ENCODE measurements around the gene NPLOC4.
A peak's percentile ranks its signal among the peaks of the same experiment; 100 is the strongest.

Gene NPLOC4

DNA sequence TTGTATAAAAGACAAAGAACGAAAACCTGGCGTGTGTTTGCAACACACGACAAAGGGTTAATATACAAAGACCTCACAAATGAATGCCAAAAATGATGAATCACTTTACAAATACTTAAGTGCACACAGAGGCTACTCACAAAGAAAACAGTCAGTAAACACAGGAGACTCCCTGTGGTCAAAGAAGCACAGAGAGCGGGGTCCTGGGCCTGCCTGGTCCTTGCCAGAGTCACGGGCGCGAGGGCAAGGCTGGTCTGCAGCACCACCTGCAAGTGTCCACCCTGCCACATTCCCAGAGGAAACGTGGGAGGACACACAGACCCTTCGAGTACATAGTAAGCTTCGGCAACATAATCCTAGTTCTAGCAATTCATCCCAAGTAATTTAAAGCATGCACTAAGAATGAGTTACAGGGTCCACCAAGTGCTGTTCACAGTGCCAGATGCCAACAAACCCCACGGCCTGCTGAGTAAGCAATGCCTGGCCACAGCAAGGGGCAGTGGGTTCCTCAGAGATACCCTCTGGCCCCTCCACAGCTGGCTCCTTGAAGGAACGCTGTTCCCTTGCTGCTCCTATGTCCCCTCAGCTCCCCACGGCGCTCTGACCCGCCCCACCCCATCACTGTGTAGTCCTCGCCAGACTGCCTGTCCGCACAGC, 60.2 kb downstream of the NPLOC4 start (continued):
- TF ChIP-seq, protein P1, sequence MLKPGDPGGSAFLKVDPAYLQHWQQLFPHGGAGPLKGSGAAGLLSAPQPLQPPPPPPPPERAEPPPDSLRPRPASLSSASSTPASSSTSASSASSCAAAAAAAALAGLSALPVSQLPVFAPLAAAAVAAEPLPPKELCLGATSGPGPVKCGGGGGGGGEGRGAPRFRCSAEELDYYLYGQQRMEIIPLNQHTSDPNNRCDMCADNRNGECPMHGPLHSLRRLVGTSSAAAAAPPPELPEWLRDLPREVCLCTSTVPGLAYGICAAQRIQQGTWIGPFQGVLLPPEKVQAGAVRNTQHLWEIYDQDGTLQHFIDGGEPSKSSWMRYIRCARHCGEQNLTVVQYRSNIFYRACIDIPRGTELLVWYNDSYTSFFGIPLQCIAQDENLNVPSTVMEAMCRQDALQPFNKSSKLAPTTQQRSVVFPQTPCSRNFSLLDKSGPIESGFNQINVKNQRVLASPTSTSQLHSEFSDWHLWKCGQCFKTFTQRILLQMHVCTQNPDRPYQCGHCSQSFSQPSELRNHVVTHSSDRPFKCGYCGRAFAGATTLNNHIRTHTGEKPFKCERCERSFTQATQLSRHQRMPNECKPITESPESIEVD (tag by site-specific recombination; IDR thresholded peaks at IDR 0.05), result peak; percentile 27; the same call in 1 of the 2 replicates
- no peak for TF ChIP-seq ZNF391 (tag by site-specific recombination; IDR thresholded peaks at IDR 0.05; ENCODE audit: borderline replicate concordance, low read depth)

DNA sequence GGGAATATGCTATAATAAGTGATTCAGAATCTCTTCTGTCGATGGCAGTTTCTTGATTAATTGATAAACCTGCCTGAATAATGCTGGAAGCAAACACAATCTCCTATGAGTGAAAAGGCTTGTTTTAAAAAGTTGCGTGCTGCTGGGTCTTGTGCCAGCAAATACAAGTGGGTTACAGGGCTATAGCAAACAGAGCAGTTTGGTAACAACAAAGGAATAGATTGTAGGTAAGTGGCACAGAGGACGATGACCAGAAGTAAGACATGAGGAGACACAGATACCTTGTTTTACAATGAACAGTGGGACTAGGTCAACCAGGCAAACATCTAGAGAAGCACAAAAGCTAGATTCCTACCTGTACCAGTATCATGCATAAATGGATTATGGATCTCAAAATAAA, 61.1 kb downstream of the NPLOC4 start:
- ChIA-PET CTCF (interaction anchor here (3.3 kb wide), 1 partner anchor 9 kb away, joined by 12 read pairs; no protein-coding TSS in a partner anchor), POLR2A (interaction anchor here (1.4 kb wide), 1 partner anchor 17 kb away, joined by 3 read pairs; no protein-coding TSS in a partner anchor)
- H3K4me1 ChIP-seq (ENCODE audit: control insufficient read depth, insufficient read depth, low read length), result peaks cover 16% of the 10 kb centered on the region

DNA sequence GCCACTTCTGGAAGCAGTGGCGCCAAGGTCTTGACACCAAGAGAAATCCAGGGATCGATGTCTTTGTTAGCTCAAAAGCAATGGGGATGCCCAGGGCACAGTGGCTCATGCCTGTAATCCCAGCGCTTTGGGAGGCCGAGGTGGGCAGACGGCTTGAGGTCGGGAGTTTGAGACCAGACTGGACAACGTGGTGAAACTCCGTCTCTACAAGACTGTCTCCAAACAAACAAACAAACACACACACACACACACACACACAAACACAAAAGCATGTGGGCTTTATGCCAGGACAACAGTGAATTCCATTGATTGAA, 62.3 kb downstream of the NPLOC4 start:
- Histone ChIP-seq H3K4me3 (ENCODE audit: low read depth, low read length) (no peak overlapping the region), H3K36me3 (ENCODE audit: control insufficient read depth in 2 of 2, insufficient read depth in 1 of 2, low read length in 2 of 2) (peaks cover 20 to 94% of the 10 kb centered on the region in 2 experiments), H3K9me3 (ENCODE audit: control insufficient read depth, insufficient read depth, low read depth, low read length) (no peaks in the 10 kb centered on the region), H3K4me1 (ENCODE audit: control insufficient read depth, insufficient read depth, low read length) (peaks cover 16% of the 10 kb centered on the region), H3K27ac (ENCODE audit: extremely low read depth, low read depth, low read length) (no peak overlapping the region; the same call in 1 of the 2 replicates)
- peak; percentile 83 for TF ChIP-seq ZNF2 (tag by site-specific recombination; IDR thresholded peaks at IDR 0.05)
- no peak for TF ChIP-seq ZFP37 (tag by site-specific recombination; IDR thresholded peaks at IDR 0.05)
- peak; percentile 6; the same call in 1 of the 2 replicates for TF ChIP-seq ZIC2 (tag by site-specific recombination; IDR thresholded peaks at IDR 0.05)
- TF ChIP-seq ZNF48 (tag by site-specific recombination; IDR thresholded peaks at IDR 0.05), result no peak
- TF ChIP-seq KLF1 (tag by site-specific recombination; IDR thresholded peaks at IDR 0.05), result no peak
- TF ChIP-seq ZNF707 (tag by site-specific recombination; IDR thresholded peaks at IDR 0.05), result no peak
- TF ChIP-seq, protein P2, sequence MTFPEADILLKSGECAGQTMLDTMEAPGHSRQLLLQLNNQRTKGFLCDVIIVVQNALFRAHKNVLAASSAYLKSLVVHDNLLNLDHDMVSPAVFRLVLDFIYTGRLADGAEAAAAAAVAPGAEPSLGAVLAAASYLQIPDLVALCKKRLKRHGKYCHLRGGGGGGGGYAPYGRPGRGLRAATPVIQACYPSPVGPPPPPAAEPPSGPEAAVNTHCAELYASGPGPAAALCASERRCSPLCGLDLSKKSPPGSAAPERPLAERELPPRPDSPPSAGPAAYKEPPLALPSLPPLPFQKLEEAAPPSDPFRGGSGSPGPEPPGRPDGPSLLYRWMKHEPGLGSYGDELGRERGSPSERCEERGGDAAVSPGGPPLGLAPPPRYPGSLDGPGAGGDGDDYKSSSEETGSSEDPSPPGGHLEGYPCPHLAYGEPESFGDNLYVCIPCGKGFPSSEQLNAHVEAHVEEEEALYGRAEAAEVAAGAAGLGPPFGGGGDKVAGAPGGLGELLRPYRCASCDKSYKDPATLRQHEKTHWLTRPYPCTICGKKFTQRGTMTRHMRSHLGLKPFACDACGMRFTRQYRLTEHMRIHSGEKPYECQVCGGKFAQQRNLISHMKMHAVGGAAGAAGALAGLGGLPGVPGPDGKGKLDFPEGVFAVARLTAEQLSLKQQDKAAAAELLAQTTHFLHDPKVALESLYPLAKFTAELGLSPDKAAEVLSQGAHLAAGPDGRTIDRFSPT (tag by site-specific recombination; IDR thresholded peaks at IDR 0.05), result peak; percentile 66; the same call in 1 of the 2 replicates
- 0 out of 2 replicates have a peak, but pooled peaks have one; percentile 39 for TF ChIP-seq ZNF600 (tag by site-specific recombination; IDR thresholded peaks at IDR 0.05)
- ChIA-PET POLR2A (no interaction called here), CTCF (interaction anchor here (0.7 to 2.1 kb wide), 3 partner anchors 8 to 86 kb away, joined by 3 to 7 read pairs (median 3); no protein-coding TSS in a partner anchor)

More for the DNA sequence above, 61.1 kb downstream of the NPLOC4 start:
- TF ChIP-seq ZNF626 (tag by site-specific recombination; IDR thresholded peaks at IDR 0.05), result no peak
- TF ChIP-seq HOXA7 (CRISPR knock-in tag; IDR thresholded peaks at IDR 0.05; ENCODE audit: borderline replicate concordance), result no peak
- TF ChIP-seq, protein P3, sequence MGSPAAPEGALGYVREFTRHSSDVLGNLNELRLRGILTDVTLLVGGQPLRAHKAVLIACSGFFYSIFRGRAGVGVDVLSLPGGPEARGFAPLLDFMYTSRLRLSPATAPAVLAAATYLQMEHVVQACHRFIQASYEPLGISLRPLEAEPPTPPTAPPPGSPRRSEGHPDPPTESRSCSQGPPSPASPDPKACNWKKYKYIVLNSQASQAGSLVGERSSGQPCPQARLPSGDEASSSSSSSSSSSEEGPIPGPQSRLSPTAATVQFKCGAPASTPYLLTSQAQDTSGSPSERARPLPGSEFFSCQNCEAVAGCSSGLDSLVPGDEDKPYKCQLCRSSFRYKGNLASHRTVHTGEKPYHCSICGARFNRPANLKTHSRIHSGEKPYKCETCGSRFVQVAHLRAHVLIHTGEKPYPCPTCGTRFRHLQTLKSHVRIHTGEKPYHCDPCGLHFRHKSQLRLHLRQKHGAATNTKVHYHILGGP (tag by site-specific recombination; IDR thresholded peaks at IDR 0.05), result no peak
- TF ChIP-seq FEZF1 (tag by site-specific recombination; IDR thresholded peaks at IDR 0.05), result no peak
- no peak for TF ChIP-seq ZNF341 (tag by site-specific recombination; IDR thresholded peaks at IDR 0.05; ENCODE audit: low read depth)
- no peak for TF ChIP-seq TCF7L2 (IDR thresholded peaks at IDR 0.05; ENCODE audit: borderline replicate concordance, low read depth, low read length)
- no peak for TF ChIP-seq ZNF596 (tag by site-specific recombination; IDR thresholded peaks at IDR 0.05)
- TF ChIP-seq BCL11B (tag by site-specific recombination; IDR thresholded peaks at IDR 0.05; ENCODE audit: low read depth), result no peak
- TF ChIP-seq ZNF510 (tag by site-specific recombination; IDR thresholded peaks at IDR 0.05; ENCODE audit: insufficient replicate concordance), result no peak
- no peak for TF ChIP-seq GLIS1 (tag by site-specific recombination; IDR thresholded peaks at IDR 0.05)
- no peak for TF ChIP-seq ZNF10 (tag by site-specific recombination; IDR thresholded peaks at IDR 0.05)
- no peak for TF ChIP-seq ZNF776 (tag by site-specific recombination; IDR thresholded peaks at IDR 0.05; ENCODE audit: borderline replicate concordance)
- TF ChIP-seq KLF8 (tag by site-specific recombination; IDR thresholded peaks at IDR 0.05), result no peak
- Histone ChIP-seq H3K27ac (ENCODE audit: extremely low read depth, low read depth, low read length) (no peak overlapping the region), H3K36me3 (ENCODE audit: control insufficient read depth in 2 of 2, insufficient read depth in 1 of 2, low read length in 2 of 2) (peaks cover 20 to 94% of the 10 kb centered on the region in 2 experiments), H3K4me3 (ENCODE audit: low read depth, low read length) (no peak overlapping the region), H3K9me3 (ENCODE audit: control insufficient read depth, insufficient read depth, low read depth, low read length) (no peaks in the 10 kb centered on the region)

Measured in HEK293 (cell line).